Activated CD8-positive, alpha-beta memory T cell treated with anti-CD3 and anti-CD28 coated beads, Interleukin-2, amount 50 U/mL, for 1 hour (primary cell): ENCODE data around the gene SOD1.

Experiments used
- DNase-seq: peaks from one replicate; pipeline ENCODE4 v3.0.0-alpha.2; 2020; ENCODE audit errors: extremely low read depth

Gene SOD1

DNA sequence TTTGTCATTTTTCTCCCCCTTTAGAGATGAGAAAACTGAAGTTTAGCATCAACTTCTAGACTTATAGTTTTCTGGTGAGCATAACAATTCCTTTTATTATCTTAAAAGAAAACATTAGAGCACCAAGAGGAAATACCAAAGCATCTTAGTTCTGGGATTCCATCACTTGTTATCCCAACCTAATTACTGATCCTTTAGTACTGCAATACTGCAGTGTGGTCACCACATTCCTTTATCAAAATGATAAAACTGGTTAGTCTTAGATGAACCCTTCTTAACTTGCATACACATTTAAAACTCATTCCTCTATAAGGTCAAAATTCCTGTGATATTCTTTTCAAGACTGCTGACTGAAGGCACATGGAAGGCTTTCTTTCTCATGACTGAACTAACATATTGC, 23.1 kb downstream of the SOD1 start:
- no peak for DNase-seq

DNA sequence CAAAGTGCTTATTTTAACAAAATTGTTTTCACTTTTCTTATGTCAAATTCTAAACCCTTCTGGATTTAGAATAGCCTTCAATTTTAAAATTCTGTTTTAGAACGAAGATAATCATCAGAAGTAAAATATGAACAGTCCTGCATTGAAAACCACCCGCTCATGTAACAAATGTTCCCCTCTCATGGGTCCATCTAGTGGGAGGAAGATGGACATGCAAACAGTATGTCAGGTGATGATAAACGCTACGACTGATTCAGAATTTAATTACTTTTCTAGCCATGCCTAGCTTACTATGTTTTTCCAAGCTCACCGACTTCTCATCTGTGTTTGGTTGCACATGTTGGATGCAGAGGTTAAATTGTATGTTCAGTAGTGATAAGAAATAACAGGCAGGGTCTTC, 23.5 kb downstream of the SOD1 start:
- no peak for DNase-seq

DNA sequence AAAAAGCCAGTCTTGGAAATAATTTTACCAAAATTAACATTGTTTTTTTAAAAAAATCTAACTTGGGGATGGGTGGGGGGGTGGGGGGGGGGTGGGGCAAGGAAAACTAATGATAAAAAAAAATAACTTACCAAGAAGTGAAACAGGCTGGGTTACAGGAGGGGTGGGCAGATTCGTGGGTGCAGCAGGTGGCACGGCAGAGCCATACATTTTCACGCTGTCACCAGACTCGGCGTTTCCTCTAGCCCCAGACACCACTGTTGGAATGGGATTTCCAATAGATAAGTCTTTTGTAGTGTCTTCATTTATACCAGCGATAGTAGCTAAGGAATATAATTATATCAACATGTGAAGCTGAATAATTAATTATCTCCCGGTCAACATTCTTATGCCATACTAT, 25.4 kb downstream of the SOD1 start:
- DNase-seq, result no peak

DNA sequence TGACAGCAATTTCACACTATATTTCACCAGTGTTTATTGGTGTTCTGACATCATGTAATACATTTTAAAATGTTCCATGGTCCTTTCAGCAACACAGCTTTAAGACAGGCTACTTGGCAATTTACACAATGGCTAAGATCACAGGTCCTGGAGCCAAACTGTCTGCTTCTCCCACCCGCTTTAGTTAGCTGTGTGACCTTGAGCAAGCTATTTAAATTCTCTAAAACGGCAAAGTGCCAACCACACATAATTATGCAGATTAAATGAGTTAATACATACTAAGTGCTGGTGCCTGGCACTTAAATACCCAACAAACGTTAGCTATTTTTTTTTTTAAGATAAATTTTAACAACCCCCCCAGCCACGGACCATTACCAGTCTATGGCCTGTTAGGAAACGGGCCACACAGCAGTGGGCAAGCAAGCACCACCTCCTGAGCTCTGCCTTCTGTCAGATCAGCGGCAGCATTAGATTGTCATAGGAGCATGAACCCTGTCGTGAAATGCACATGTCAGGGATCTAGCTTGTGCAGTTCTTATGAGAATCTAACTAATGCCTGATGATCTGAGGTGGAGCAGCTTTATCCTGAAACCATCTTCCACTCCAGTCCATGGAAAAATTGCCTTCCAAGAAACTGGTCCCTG, 26.9 kb downstream of the SOD1 start:
- DNase-seq, result no peak

DNA sequence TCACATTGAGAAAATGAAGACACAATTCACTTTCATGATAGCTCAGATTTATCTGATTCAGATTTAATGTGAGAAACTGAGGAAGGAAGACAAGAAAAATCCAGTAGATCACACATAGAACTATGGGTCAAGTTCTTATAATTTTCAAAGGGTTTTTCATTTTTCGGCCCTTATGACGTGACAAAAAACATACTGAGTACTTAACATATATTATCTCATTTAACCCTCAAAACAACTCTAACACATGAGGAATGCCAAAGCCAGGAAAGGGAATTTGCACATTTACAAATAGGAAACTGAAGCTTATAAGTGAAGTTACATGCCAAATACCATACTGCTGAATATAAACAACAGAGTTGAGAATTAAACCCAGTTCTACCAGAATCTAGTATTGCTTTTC, 27.6 kb downstream of the SOD1 start:
- no peak for DNase-seq

DNA sequence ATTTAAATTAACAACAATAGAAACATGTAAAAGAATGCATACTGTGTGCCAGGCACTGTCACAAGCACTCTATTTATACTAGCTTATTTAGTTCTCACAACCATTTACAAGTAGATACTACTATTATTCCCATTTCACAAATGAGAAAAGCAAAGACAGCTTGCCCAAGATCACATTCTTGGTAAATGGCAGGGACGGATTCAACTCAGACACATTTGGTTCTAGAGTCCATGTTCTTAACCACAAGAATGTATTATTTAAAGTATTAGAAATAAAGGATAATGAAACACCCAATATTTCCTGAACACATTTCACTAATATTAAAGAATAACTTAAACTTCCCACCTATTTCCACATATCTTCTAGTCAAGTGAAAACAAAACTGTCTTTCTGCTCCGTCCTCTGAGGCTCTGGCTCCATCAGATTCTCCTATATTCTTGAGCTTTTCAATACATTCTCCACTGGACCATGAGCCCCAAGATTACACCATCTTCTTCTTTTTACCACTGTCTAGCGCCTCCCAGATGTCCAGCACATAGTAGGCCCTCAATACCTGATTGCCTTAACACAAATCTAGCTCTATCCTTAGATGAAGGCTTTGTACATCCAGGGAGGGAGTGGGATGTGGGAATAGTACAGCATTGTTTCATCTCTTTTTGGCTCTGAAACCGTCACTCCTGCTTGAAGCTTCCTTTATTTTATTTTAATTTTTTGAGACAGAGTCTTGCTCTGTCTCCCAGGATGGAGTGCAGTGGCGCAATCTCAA, 29.3 kb downstream of the SOD1 start:
- no peak for DNase-seq

DNA sequence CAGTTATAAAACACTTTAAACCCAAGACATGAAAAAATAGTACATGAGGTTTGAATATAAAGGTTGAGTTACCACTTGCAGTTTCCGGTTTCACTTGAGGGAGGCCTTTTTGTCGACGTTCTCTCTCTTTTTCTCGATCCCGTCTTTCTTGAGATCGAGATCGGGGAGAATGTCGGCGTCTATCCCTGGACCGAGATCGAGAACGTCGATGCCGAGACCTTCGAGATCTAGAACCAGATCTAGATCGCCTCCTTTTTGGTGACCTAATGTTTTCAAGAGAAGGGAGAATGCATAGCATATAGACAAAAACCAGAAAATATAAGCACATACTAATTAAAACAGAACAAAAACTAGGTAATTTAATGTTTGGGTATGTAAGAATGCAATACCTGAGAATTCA, 33.7 kb downstream of the SOD1 start:
- DNase-seq, result no peak

DNA sequence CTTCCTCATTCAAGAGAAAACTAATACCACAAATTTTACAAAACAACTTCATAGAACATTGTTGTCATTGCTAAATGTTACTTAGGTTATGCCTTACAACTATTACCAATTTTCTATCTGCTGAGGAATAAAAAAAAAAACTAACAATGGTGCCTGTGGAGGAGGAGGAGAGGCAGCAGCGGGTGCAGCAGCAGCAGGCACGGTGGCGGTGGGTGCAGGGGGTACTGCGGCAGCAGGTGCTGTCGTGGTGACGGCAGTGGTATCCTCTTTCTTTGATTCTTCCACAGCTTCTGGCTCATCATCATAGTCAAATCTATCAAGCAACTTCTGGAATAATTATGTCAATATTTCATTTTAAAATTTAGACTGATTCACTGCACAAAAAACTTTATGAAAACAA, 36.9 kb downstream of the SOD1 start:
- no peak for DNase-seq

DNA sequence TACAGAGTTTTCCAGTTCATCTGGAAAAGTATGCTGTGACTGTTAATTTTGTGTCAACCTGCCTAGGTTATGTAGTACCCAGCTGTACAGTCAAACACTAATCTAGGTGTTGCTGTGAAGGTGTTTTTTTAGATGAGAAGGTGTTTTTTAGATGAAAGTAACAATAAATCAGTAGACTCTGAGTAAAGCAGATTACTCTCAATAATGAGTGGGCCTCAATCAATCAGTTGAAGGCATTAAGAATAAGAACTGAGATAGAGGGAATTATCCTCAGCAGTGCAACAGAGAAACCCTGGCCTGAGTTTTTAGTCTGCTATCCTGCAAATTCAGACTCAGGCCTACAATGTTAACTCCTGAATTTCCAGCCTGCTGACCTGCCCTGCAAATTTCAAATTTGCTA, 39.0 kb downstream of the SOD1 start:
- DNase-seq, result no peak

DNA sequence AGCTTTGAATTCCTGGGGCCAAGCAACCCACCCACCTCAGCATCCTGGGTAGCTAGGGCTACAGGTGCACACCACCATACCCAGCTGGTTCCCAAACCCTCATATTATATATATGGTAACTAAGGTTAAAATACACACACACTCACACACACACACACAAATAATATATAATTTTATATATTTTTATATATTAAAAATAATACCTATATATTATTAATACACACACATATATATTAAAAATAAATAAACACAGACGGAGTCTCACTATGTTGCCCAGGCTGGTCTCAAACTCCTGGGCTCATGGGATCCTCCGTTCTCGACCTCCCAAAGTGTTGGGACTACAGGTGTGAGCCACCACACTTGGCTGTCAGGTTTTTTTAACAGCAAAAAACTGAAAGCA, 40.5 kb downstream of the SOD1 start:
- no peak for DNase-seq

DNA sequence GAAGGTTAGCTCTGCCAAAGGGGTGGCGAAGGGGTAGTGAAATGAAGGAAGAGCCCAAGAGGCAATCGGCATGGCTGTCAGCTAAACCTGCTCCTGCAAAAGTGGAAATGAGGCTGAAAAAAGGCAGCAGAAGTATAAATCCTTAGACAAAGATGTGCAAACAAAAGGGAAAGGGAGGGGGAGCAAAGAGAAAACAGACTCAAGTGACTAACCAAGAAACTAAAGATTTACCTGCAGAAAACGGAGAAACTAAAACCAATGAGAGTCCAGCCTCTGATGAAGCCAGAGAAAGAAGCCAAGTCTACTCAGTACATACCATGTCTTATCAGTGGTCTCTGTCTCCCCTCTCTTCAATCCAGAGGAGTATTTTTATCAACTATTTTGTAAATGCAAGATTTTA, 47.1 kb downstream of the SOD1 start:
- no peak for DNase-seq

DNA sequence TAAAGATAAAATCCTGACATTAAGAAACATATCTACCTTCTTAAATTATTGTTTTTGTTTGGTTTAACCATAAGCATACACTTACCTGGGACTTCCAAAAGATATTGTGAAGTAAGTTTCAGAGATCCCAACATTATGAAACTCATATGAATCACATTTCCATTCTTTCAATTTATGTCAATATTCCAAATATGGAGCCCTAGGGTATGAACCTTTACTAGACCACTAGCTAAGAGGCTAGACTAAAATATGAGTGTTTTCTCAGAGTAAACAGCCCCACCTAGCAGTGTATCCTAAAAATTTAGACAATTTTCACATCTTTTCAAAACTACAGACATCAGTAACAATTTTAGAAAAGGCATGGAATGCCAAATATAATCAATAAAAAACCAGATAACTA, 48.0 kb downstream of the SOD1 start:
- DNase-seq, result no peak

DNA sequence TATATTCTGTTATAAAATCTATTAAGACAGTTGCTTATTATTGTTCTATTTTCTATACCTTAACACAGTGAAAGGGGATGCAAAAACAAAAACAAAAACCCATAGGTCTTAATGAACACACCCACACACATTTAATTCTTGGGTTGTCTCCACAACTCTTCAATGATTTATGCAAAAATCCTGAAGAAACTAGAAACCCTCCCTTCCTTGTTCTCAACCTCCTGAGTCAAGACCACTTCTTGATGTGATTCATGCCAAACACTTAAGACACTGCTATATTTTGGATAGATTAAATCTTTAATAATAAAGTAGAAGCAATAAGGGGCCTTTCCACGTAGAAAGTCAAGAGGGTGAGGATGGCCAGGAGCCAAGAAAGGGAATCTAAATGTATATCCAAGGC, 49.0 kb downstream of the SOD1 start:
- DNase-seq, result no peak

DNA sequence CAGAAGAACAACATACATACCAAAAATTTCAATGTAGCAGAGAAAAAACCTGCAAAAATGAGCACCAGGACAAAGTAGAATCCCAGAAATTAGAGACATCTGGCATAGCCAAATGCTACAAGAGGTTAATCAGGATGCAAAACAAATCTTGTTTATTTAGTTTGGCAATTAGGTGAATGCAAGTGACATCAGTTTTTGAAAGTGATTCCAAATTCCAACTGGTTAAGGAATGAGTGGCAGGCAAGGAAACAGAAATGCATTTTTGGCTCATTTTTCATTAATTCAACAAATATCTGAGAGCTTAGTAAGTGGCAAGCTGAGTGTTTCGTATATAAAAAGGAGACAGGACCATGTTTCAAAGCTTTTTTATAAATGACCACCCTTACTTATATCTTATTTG, 51.1 kb downstream of the SOD1 start:
- DNase-seq, result no peak

DNA sequence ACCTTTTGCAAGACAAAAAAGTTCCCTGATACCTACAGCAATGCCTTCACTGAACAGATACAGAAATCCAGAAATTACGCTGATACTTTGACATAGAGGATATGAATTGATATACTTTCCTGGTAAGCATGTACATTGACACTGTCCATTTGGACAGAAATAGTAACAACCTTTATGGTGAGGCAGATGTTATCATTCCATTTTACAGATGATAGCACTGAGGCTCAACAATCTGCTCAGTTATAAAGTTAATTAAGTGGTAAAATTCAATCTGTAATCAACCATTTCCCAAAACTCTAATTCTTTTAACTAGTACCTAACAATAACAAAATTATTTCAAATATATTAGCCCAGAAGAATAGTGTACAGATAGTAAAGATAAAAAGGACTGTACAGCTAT, 51.8 kb downstream of the SOD1 start:
- no peak for DNase-seq

DNA sequence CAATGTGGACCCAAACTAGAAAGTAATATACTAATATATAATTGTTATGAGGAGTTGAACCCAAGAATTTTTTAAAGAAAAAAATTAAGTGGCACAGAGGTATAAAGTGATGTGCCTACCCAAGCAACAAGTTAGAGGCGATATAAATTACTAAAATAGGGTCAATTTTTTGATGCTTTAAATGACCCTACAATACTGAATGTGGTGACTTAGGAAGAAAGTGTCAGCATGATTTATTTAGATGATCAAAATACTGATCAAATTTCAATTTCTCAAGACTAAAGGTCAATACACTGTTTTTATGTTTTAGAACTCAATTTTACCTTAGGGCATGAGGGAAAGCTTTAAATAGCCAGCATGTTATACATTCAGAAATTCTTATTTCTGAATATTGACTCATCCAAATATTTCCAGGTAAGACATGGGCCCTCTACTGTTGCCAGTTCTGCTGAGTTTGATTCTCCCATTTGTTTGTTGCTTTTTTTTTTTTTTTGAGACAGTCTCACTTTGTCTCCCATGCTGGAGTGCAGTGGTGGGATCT, 52.3 kb downstream of the SOD1 start:
- DNase-seq, result no peak

DNA sequence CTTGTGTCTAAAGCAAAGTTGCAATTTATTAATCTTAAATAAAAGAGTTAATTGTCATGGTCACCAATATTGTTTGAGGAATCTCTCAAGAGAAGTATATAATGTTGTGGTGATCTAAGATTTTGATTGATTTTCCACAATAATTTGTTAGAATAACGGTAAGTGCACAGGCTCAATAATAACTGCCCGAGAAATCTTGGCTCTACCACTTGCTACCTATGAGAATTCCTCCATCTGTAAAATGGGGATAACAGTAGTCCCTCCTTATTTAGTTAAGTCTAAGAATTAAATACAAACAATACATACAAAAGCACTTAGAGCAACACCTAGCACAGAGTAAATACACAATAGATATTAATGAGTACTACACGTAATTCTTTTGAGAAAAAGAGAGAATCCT, 53.6 kb downstream of the SOD1 start:
- no peak for DNase-seq

DNA sequence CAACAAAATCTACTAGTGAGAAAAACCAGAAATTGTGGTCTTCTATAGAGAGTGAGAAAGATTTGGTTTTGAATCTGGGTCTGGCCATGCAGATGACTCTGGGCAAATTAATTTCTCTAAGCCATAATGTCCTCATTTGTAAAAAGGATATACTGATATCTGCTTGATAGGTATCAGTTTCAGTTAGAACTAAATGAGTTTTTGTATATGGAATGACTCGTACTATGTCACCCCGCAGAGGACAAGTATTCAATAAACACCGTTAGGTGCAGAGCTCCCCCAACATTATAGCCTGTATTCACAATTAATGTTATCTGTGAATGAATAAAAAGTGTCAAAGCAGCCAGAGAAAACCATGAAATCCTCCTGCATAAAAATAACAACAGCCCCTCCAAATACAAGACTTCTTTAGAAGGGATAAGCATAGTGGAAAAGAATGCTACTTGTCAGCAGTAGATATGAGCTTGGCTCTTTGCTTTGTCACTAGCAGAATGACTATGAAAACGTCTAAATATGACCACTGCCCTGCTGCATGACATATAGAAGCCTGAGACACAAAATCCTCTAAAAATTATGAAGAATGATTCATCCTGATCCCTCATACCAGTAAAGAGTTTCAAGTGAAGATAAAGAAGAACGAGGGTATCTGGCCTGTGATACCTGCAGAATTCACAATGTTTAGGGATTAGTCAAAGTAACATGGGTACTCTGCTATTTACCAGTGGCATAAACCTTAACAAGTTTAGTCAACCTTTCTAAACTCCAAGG, 54.7 kb downstream of the SOD1 start:
- DNase-seq, result no peak

DNA sequence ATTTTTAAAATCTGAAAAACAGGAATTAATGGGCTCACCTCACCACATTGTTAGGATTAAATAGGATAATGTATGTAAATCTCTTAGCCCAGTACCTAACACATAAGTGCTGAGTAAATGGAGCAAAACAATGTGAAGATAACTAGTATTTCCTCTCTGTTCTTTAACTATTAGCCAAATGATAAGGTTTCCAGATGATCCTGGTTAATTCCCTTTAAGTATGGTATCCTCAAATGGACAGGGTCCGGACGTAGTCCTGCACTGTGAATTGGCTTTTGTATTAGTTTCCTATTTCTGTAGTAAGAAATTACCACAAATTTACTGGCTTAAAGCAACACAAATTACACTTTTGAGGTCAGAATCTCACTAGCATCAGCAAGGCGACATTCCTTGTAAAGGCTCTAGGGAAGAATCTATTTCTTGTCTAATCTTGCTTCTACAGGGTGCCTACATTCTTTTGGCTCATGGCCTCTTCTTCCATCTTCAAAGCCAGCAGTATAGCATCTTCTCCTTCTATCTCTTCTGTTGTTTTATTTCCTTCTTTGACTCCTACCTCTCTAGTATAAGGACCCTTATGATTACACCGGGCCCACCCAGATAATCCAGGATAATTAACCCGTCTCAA, 55.4 kb downstream of the SOD1 start:
- DNase-seq, result no peak

DNA sequence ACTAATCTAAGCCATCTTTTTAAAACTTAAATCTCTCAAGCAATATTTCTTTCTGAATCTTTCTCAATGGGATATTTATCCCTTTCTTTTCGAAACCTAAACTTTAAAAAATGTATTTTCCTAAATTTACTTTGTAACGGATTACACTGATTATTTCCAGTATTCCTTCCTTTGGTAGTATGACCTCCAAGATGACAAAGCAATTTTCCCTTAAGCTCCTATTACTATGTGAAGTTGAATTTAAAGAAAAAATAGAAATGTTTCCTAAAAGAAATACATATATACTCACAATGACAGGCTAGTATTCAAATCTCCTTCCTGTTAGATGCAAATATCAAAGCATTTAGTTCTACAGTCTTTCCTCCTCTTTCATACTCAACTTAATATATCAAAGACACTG, 56.6 kb downstream of the SOD1 start:
- DNase-seq, result no peak
